ENCODE measurements around the gene HELZ.
"Not testable (repeated sequence)": the region's sequence is repeated elsewhere in the genome, so short reads cannot be mapped to it uniquely, and the experiment has no call there.

The HELZ gene

DNA sequence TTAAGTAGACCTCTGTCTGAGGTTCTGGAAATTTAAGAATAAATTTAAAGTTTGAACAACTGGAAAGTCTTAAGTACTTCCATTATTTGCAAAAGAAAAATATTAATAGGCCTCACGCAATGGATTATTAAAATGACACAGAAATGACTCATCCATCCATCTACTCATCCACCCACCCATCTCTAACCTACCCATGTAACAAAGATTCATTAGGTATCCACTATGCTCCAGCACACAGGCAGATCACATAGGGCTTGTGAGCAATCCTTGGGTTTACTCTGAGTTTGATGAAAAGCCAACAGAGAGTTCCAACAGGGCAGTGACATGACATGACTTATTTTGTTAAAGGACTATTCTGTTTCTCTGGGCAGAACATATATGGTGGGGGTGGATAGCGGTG, 93.3 kb downstream of the HELZ start:
- in situ Hi-C loops (cut with MboI; ENCODE audit: low sequenced_read_pairs): no loop called here

DNA sequence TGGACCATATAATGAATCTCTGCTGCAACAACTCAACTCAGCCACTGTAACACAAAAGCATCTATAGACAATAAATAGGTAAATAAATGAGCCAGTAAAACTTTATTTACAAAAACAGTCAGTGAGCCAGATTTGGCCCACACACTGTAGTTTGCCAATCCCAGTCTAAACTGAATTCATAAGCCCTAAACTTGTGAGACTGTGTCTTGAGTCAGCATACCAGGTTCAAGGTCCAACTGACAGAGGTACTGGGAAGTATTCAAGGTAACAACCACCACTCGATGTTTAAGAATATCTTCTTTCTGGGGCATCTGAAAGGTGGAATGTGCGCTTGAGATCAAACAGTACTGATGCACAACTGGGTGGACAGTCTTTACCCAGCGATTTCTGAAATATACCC, 94.2 kb downstream of the HELZ start:
- in situ Hi-C loops (cut with MboI; ENCODE audit: low sequenced_read_pairs): no loop called here

DNA sequence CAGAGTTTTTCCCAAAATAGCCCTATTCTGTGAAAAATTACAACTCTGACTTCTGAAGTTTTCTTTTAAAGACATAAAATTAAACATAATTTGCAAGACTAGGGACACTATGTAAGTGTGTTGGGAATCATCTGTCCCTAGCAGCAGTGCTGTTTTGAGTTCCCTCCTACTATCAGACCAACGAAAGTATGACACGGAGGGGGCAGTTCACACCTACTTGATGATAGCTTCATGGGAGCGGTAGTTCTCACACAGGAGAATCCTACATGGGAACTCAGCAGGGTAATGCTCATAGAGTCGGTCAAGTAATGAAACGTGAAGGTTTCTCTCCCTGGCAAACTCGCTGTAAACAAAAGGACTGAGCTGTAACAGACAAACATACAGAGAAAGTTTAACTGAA, 96.6 kb downstream of the HELZ start:
- in situ Hi-C loops (cut with MboI; ENCODE audit: low sequenced_read_pairs): no loop called here

DNA sequence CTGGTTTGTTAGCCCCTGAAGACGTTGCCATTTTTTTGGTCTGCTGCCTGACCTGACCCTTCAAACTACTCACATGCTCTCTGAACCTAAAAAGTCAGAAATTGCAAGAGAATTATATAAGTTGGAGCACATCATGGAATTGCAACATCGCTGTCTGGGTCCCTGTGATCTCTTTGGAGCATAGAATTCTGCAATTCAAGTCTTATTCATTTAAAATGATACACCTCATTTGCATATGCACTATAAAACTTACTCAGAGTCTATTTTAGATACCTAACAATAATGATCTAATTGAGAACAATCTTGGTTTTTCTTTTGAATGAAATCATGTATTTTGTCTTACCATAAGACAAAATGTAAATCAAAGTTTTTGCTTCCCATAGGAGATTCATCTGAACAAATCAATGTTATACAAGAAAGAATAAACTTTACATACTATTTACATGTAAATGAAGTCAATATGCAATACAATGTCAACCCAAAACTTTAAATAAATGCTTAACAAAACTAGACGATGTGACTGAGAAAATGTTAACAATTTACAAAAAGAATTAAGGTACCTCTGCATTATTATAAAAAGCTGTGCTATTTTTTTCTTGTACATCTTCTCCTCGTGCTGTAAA, 99.7 kb downstream of the HELZ start:
- in situ Hi-C loops (cut with MboI; ENCODE audit: low sequenced_read_pairs): no loop called here

DNA sequence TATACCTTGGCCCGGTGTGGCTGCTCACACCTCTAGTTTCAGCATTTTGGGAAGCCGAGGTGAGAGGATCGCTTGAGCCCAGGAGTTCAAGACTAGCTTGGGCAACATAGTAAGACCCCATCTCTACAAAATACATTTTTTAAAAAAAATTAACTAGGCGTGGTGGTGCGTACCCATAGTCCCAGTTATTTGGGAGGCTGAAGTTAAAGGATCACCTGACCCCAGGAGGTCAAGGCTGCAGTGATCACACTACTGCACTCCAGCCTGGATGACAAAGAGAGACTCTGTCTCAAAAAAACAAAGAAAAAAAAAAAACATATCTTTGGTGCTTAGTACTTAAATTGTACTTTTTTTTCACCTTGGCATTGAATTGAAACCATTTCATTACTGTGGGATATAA, 101.7 kb downstream of the HELZ start:
- in situ Hi-C loops (cut with MboI; ENCODE audit: low sequenced_read_pairs): no loop called here

DNA sequence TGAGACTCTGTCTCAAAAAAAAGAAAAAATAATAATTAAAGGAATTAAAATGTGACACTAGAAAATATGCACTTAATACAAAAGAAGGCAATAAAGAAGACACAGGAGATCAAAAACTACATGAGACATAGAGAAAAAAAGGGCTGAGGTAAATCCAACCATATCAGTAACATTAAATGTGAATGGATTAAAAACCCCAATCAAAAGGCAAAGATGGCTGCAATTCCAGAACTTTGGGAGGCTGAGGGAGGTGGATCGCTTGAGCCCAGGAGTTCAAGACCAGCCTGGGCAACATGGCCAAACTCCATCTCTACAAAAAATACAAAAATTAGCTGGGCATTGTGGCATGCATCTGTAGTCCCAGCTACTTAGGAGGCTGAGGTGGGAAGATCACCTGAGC, 103.0 kb downstream of the HELZ start:
- in situ Hi-C loops (cut with MboI; ENCODE audit: low sequenced_read_pairs): not testable (repeated sequence)

DNA sequence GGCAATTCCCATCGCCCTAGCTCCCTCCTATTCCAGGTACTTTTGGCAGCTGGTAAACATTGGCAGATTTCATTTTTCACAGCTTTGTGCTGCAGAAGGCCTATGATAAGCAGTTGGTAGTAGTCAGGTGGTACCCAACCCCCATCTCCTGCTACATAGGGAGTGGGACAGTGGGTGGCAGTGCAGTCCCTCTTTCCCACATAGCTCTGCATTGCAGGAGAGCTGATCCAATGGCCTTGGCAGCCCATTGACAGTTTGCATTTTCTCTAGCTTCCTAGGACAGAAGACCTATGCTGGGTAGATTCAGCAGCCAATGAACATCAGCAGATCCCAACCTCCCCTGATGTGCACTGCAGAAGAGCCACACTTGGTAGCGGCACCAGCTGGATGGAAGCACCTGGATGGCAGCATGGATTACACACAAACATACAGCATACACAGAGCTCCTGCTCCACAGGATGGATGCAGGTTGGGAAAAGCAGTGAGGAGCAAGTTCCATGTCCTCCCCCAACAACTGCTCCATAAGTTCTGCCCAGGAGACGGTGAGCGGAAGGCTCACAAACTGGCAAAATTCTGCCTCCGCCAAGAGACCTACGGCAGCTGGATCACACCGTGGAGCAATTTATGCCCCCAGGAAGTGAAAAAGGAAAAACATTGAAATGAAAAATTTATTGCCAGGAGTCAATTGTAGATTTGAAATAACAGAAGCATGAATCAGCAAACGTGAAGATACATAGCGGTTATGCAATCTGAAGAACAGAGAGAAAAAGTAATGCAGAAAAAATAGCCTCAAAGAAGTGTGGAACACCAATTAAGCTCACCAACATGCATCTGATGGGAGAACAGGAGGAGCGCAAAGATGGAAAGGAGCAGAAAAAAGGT, 105.0 kb downstream of the HELZ start:
- in situ Hi-C loops (cut with MboI; ENCODE audit: low sequenced_read_pairs): no loop called here

DNA sequence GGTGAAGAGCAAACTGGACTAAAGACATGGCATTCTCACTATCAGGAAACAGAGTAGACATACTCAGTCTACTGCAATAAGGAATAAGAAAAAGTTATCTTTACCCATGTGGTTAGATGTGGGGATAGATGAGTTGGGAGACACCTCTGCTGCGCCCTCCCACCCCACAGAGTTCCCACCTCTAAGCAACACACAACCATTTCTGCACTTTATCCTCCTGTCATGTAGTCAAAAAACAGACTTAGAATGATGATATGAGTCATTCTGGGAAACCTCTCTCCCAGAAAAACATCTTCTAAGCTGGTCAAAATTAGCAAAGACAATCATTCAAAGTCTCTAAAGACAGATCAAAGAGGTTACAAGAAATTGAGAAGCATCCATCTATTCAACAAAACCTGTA, 105.7 kb downstream of the HELZ start:
- in situ Hi-C loops (cut with MboI; ENCODE audit: low sequenced_read_pairs): no loop called here

DNA sequence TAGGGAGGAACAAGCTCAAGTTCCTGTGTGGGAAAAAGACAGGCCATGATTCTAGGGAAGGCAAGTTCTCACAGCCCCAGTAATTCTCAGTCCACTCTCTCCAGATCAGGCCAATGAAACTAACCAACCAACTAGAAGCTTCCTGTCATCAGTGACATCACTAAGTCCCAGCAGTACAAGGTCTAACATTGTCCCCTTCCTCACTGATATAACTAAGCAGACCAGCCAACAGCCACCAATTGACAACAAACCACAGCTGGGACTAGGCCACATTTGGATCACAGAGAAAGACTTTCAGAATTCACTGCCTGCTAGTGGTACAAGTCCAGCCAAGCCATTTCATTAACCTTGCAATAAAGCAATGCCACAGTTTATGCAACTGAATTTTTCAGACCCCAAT, 106.6 kb downstream of the HELZ start:
- in situ Hi-C loops (cut with MboI; ENCODE audit: low sequenced_read_pairs): no loop called here

DNA sequence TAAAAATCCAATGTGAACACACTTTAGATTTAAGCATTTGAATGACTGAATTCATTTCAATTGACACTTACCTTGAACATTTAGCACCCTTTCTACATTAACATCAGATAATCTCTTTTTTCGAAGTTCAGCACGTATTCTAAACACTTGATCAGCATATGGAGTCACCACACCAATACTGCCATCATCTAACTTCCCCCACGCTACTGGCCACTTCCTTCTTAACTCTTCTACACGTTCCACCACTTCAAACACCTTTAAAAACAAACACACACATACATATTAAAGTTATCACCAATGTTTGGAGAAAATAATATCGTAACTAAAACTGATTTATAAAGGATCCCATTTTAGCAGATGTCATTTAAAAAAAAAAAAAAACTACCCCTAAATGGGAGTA, 107.1 kb downstream of the HELZ start:
- in situ Hi-C loops (cut with MboI; ENCODE audit: low sequenced_read_pairs): no loop called here

DNA sequence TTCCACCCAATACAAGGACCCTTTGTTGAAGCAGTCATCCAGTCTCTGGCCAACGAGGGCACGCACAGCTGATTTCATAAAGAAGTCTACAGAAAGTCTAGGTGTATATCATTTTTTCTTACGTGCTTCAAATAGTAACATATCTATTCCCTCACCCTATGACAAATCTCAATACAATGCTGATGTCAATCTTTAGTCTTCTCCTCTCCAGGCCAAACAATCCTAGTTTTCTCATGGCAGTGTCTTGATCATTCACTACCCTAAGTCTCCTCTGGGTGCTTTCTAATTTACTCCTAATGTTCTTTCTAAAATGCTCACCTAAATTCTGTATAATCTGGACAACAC, 108.0 kb downstream of the HELZ start:
- in situ Hi-C loops (cut with MboI; ENCODE audit: low sequenced_read_pairs): no loop called here

DNA sequence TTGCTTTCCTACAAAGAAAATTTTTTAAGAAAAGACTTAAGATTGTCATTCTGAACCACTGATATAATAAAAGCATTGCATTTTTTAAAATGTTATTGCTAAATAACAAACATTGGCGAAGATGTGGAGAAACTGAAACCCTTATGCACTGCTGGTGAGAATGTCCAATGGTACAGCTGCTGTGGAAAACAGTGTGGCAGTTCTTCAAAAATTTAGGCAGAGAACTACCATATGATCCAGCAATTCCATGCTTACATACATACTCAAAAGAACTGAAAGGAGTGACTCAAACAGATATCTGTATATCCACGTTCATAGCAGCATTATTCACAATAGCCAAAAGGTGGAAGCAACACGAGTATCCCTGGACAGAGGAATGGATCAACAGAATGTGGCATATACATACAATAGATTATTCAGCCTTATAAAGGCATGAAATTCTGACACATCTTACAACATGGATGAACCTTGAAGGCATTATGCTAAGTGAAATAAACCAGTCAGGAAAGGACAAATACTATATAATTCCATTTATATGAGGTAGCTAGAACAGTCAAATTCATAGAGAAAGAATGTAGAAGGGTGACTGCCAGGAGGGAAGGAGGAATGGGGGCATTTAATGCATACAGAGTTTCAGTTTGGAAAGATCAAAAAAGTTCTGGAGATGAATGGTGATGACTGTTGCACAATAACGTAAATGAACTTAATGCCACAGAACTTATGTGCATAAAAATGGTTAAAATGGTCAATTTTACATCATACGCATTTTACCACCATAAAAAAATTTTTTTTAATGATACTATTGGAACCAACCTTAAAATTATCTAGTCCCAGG, 108.6 kb downstream of the HELZ start:
- in situ Hi-C loops (cut with MboI; ENCODE audit: low sequenced_read_pairs): no loop called here

DNA sequence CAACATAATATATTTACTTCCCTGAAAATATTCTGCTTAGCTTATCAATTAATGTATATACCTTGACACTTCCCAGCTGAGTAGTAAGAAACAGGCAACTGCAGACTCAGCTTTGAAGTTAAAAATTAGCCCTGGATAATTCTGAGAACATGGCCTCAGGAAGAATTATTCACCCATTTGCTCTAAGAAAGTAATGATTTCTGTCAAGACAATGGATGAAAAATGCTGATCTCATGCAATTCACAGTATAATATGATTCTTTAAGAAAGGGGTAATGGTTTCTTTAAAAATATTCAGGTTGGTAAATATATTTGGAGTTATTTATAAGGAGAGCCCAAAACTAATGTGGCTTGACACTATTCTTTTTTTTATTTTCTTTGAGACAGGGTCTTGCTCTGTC, 111.8 kb downstream of the HELZ start:
- in situ Hi-C loops (cut with MboI; ENCODE audit: low sequenced_read_pairs): no loop called here

DNA sequence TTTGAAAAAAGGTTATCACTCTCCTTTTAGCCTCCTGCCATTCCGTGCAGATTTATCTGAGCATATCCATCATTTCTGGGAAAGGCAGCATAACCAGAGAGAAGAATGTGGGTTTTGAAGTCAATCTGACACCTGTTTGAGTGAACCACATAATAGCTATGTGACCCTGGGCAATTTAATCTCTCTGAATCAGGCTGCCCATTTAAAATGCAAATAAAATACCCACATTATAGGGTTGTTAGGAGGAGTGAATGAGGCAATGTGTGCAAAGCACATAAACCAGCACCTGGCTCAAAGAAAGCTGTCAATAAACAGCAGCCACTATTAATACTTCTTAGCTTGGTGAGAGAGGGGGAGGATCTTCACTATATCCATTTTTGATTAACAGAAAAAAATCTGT, 112.6 kb downstream of the HELZ start:
- in situ Hi-C loops (cut with MboI; ENCODE audit: low sequenced_read_pairs): no loop called here

DNA sequence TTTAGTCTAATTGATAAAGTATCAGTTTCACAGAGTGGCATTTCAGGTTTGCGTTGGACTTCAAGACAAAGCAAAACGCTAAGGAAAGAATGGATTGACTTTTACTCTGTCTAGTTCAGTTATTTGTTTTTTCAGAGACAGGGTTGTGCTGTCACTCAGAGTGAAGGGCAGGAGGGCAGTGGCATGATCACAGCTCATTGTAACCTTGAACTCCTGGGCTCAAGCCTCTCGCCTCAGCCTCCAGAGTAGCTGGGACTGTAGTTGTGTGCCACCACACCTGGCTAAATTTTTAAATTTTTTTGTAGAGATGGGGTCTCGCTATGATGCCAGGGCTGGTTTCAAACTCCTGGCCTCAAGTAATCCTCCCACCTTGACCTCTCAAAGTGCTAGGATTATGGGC, 114.2 kb downstream of the HELZ start:
- in situ Hi-C loops (cut with MboI; ENCODE audit: low sequenced_read_pairs): no loop called here

DNA sequence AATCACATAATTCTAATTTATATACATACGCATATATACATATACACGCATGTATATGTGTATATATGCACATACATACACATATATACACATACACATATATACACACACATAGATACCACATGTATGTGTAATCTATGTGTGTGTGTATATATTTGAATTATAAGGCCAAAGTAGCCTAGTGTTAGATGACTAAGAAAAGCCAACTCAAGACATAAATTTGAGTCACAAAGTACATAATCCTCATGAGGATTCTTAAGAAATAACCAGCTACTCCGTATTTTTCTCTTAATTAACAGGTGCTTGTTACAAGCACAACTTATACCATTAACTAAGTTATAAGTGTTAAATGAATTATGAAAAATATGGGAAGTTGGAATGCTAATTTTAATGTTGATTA, 115.7 kb downstream of the HELZ start:
- in situ Hi-C loops (cut with MboI; ENCODE audit: low sequenced_read_pairs): no loop called here

DNA sequence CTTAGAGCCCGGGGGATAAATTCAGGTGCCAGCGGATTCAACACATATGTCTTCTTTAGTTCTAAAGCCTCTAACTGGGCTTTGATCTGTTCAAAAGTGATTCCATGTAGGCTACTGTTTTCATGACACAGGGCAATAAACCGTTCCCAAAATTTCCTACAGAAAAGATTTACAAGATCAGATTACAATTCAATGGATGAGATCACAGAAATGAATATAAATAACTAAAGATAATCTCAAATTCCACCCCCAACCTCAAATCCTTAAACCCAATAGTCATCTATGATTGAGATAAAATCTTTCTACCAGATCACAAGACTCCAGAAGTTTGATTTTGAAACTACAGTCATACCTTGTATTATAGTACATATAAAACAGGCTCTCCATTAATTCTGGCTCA, 116.3 kb downstream of the HELZ start:
- in situ Hi-C loops (cut with MboI; ENCODE audit: low sequenced_read_pairs): no loop called here

DNA sequence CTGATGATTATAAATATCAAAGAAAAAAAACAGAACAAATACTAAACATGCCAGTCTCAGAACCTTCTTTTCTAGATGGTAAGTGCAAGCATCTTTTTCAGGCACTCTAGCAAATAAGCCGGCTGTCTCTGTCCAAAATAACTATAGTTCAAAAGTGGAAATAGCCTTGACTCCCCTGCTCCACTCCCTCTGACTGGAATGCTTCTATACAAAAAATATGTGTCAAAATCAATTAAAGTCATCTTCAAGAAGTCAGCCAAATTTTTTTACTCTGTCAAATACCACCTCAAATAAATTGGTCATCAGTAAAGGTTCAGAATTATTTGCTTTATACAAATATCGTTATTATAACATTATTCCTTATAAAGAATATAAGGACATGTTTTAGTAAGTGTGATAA, 117.1 kb downstream of the HELZ start:
- in situ Hi-C loops (cut with MboI; ENCODE audit: low sequenced_read_pairs): no loop called here

DNA sequence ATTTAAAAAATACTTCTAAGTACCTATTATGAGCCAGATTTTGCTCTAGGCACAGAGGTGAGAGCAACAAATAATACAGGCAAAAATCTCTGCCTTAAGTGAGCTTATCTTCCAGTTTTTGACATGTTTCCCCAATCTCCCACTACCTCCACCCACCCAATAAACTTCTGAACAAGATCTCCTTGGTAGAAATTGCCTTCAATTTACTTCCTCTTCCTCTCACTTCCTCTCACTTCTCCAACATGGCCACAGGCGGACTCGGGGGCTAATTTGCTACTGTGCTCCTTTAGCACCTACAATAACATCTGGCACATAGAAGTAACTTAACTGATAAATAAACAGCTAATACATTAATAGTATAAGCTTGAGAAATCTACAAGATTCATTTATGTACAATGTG, 118.0 kb downstream of the HELZ start:
- in situ Hi-C loops (cut with MboI; ENCODE audit: low sequenced_read_pairs): no loop called here

DNA sequence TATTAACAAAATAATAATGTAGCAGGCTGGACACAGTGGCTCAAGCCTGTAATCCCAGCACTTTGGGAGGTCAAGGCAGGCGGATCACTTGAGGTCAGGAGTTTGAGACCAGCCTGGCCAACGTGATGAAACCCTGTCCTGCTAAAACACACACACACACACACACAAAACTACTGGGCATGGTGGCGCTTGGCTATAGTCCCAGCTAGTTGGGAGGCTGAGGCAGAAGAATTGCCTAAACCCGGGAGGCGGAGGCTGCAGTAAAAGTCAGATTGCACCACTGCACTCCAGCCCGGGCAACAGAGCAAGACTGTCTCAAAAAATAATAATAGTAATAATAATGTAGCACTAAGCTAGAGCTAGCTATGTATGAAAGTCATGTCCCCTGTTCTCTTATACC, 118.5 kb downstream of the HELZ start:
- in situ Hi-C loops (cut with MboI; ENCODE audit: low sequenced_read_pairs): not testable (repeated sequence)

DNA sequence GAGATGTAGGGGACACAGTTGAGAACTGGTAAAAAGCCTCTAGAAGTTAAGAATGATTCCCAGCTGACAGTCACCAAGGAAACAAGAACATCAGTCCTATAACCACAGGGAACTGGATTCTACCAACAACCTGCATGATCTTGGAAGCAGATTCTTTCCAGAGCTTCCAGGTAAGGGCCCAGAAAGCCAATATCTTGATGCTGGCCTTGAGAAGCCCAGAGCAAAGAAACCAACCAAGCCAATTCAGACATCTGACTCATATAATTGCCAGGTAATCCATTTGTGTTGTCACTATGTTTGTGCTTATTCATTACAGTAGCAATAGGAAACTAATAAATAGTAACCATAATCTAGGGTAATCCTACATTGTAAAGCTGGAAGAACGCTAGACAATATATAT, 119.1 kb downstream of the HELZ start:
- in situ Hi-C loops (cut with MboI; ENCODE audit: low sequenced_read_pairs): no loop called here

DNA sequence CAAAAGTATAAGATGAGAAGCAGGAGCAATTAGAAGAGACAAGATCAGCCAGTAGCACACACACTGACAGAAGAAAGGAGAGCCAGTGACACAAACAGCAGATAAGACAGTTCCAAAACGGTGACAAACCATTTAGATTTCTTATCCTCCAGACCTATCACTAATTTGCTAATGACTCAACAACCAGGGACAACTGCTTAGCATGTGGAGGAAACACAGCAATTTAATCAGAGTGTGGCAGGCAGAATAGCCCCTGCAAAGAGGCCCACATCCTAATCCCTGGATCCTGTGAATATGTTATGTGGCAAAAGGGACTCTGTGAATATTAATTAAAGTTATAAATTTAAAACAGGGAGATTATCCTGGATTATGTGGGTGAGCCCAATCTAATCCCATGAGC, 119.6 kb downstream of the HELZ start:
- in situ Hi-C loops (cut with MboI; ENCODE audit: low sequenced_read_pairs): no loop called here
